Retinal pigment epithelial cell (primary cell): ENCODE measurements around the gene POLR2J.
A peak's percentile ranks its signal among the peaks of the same experiment; 100 is the strongest.

Experiments used
- DNase-seq: peaks from one replicate; pipeline ENCODE4 v3.0.0-alpha.2; 2010; ENCODE audit warnings: low read depth
- H3K4me3 ChIP-seq: 2 replicates; pipeline ENCODE4 v1.5.1; 2011; ENCODE audit warnings: mild to moderate bottlenecking, low read length, control low read depth, moderate library complexity
- TF ChIP-seq, protein P1 (sequence below): conservative IDR thresholded peaks from 2 replicates; pipeline ENCODE4 v1.5.1; 2011; ENCODE audit warnings: low read depth, low read length, control low read depth, inconsistent platforms

POLR2J gene

DNA sequence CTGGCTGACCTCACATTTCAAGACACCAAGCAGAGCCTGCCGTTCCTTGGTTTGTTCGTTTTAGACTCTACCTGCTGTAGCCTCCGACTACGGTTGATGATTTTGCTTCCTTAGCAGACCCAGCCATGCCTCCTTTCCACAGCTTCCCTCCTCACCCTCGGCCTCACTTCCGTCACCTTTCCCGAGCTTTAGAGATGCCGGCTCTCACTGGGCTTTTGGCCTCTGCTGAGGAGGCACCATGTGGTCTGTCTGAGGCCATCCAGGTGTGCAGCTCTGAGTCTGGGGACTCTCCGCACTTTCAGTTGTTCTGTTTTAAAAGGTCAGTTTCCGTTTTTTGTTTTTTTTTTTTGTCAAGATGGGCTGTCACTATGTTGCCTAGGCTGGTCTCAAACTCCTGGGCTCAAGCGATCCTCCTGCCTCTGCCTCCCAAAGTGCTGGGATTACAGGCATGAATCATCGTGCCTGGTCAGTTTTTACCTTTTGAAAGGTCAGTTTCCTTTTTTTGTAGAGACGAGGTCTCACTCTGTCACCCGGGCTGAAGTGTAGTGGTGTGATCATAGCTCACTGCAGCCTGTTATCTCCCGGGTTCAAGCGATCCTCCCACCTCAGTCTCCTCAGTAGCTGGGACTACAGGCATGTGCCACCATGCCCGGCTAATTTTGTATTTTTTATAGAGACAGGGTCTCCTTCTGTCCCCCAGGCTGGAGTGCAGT, 33.6 kb downstream of the POLR2J start:
- H3K4me3 ChIP-seq: no peak overlapping the region
- TF ChIP-seq, protein P1, sequence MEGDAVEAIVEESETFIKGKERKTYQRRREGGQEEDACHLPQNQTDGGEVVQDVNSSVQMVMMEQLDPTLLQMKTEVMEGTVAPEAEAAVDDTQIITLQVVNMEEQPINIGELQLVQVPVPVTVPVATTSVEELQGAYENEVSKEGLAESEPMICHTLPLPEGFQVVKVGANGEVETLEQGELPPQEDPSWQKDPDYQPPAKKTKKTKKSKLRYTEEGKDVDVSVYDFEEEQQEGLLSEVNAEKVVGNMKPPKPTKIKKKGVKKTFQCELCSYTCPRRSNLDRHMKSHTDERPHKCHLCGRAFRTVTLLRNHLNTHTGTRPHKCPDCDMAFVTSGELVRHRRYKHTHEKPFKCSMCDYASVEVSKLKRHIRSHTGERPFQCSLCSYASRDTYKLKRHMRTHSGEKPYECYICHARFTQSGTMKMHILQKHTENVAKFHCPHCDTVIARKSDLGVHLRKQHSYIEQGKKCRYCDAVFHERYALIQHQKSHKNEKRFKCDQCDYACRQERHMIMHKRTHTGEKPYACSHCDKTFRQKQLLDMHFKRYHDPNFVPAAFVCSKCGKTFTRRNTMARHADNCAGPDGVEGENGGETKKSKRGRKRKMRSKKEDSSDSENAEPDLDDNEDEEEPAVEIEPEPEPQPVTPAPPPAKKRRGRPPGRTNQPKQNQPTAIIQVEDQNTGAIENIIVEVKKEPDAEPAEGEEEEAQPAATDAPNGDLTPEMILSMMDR: no peak

GRCh38 chr7:102439963-102440795, 38.5 kb downstream of the POLR2J start:
- TF ChIP-seq, protein P1: no peak
- no peak overlapping the region for H3K4me3 ChIP-seq
- peak; percentile 34 for DNase-seq

More for the DNA sequence above, 33.6 kb downstream of the POLR2J start:
- no peak for DNase-seq

DNA sequence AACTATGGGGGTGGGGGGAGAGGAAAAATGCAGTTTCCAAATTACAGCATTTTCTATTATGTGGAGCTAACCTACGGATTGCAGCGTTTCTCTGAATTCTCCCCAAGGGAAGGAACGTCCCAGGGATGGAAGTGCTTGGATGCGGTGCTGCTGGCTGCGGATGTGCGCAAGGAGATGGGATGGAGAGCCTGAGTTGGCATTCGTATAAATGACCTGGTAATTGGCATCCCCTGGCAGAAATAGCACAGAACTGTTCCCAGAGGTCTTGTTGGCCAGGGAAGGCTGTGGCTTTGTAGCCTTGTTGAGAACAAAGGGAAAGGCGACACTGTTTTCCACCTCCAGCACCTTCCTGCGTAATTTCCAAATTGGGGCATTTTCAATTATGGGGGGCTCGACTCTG, 42.6 kb downstream of the POLR2J start:
- no peak for DNase-seq
- TF ChIP-seq, protein P1: no peak
- no peak overlapping the region for H3K4me3 ChIP-seq

- TF ChIP-seq, protein P1: no peak
Measured at GRCh38 chr7:102434039-102434486, 44.7 kb downstream of the POLR2J start.

GRCh38 chr7:102433219-102434038, 45.3 kb downstream of the POLR2J start, which contains the start of gene ORAI2:
TSS of gene ORAI2 (plus strand) at chr7:102433575. CDS start at chr7:102438957, 5,382 bp downstream.
- H3K4me3 ChIP-seq: peak within 1 kb of the TSS; percentile 69
- DNase-seq: no peak
- TF ChIP-seq, protein P1: no peak

More at GRCh38 chr7:102434039-102434486, 44.7 kb downstream of the POLR2J start:
- no peak for DNase-seq
- peak overlapping the region; percentile 69 for H3K4me3 ChIP-seq

DNA sequence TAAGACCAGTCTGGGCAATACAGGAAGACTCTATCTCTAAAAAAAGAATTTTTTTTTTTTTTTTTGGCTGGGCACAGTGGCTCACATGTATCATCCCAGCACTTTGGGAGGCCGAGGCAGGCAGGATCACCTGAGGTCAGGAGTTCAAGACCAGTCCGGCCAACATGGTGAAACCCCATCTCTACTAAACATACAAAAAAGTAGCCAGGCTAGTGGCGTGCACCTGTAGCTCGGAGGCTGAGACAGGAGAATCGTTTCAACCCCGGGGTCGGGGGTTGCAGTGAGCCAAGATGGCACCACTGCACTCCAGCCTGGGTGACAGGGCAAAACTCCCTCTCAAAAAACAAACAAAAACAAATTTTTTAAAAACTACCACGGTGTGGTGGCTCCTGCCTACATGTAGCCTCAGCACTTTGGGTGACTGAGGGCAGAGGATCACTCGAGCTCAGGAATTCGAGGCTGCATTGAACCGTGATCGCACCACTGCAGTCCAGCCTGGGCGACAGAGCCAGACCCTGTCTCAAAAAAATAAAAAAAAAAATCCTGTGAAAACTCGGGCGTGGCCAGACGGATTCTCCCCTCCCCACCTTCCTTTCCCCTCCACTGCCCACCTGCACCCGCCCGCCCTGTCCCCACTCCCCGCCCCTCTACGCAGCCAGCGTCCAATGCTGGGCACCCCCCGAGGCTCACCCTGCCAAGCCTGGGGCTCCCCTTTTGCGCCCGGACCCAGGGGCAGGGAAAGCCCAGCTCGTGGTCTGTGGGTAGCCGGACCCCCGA, 46.1 kb downstream of the POLR2J start:
- TF ChIP-seq, protein P1: no peak
- no peak for DNase-seq
- peak overlapping the region; percentile 55 for H3K4me3 ChIP-seq
